Ishikawa (cell line): Measurements from ENCODE around the gene RASAL2.

Experiments used
- CEBPB ChIP-seq: IDR thresholded peaks from 2 replicates; pipeline ENCODE4 v1.6.1; 2012
- CREB1 ChIP-seq: IDR thresholded peaks from 2 replicates; pipeline ENCODE4 v1.6.1; 2012; ENCODE audit warnings: low read depth
- EGR1 ChIP-seq: IDR thresholded peaks from 2 replicates; pipeline ENCODE4 v1.6.1; 2012
- EP300 ChIP-seq: IDR thresholded peaks from 2 replicates; pipeline ENCODE4 v1.6.1; 2012; ENCODE audit warnings: borderline replicate concordance
- FOXM1 ChIP-seq: IDR thresholded peaks from 2 replicates; pipeline ENCODE4 v1.6.1; 2012; ENCODE audit warnings: low read depth, borderline replicate concordance
- NFIC ChIP-seq: IDR thresholded peaks from 2 replicates; pipeline ENCODE4 v1.6.1; 2012
- RAD21 ChIP-seq: IDR thresholded peaks from 2 replicates; pipeline ENCODE4 v1.6.1; 2012; ENCODE audit warnings: low read depth
- TAF1 ChIP-seq: IDR thresholded peaks from 2 replicates; pipeline ENCODE4 v1.6.1; 2012; ENCODE audit warnings: low read depth, mild to moderate bottlenecking
- TCF12 ChIP-seq: IDR thresholded peaks from 2 replicates; pipeline ENCODE4 v1.6.1; 2012; ENCODE audit warnings: low read depth
- TEAD4 ChIP-seq: IDR thresholded peaks from 2 replicates; pipeline ENCODE4 v1.6.1; 2012
- YY1 ChIP-seq: IDR thresholded peaks from 2 replicates; pipeline ENCODE4 v1.6.1; 2012; ENCODE audit warnings: low read depth
- ZBTB7A ChIP-seq: IDR thresholded peaks from 2 replicates; pipeline ENCODE4 v1.6.1; 2012; ENCODE audit warnings: low read depth
- TF ChIP-seq, protein P1 (sequence below): IDR thresholded peaks from 2 replicates; pipeline ENCODE4 v1.6.1; 2012
- TF ChIP-seq, protein P2 (sequence below): IDR thresholded peaks from 2 replicates; pipeline ENCODE4 v1.6.1; 2012
- TF ChIP-seq, protein P3 (sequence below): IDR thresholded peaks from 2 replicates; pipeline ENCODE4 v1.6.1; 2012; ENCODE audit warnings: low read depth, mild to moderate bottlenecking

RASAL2 gene

DNA sequence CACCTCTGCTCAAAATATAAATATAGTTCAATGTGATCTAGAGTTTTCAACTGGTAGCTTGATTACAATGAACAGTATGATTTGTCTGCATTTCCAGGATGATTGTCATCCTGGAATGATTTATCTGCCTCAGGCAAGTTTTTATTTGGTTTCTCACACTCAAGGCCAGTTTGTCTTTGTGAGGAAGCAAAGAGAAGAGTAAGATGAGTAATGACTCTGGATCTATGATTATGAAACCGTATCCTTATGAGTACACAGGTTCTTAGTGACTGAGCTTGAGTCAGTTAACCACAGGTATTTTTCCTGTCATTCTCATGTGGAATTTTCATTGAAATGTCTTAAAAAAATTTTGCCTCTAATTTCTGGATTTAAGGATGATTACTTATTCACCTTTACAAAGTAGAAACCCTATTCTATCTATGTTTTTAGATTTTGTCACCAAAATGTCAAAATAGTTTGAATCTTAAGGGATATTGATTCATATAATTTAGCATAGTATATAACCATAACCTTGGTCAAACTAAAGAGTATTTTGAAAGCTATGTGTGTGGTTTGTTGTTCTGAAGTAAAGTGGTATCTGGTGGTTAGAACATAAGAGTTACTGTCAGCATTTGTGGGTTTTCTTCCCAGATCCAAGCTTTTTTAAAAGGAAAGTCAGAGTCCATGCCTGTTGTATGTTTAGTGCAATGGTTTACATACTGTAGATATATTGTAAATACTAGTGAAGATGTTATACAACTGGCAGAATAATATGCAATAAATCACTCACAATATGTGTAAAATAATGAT, 145.0 kb downstream of the RASAL2 start:
- no peak; the same call in 1 of the 2 replicates for TF ChIP-seq RAD21
- peak; percentile 89 for TF ChIP-seq FOXM1
- TF ChIP-seq TEAD4: peak; percentile 89
- peak; percentile 89 for TF ChIP-seq TCF12
- TF ChIP-seq, protein P1, sequence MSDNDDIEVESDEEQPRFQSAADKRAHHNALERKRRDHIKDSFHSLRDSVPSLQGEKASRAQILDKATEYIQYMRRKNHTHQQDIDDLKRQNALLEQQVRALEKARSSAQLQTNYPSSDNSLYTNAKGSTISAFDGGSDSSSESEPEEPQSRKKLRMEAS: no peak
- TF ChIP-seq ZBTB7A: no peak
- TF ChIP-seq, protein P2, sequence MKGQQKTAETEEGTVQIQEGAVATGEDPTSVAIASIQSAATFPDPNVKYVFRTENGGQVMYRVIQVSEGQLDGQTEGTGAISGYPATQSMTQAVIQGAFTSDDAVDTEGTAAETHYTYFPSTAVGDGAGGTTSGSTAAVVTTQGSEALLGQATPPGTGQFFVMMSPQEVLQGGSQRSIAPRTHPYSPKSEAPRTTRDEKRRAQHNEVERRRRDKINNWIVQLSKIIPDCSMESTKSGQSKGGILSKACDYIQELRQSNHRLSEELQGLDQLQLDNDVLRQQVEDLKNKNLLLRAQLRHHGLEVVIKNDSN: no peak
- no peak for TF ChIP-seq EGR1
- no peak for TF ChIP-seq CREB1
- TF ChIP-seq YY1: no peak
- TF ChIP-seq EP300: peak; percentile 92
- TF ChIP-seq NFIC: peak; percentile 64
- peak; percentile 81 for TF ChIP-seq CEBPB
- TF ChIP-seq TAF1: no peak

DNA sequence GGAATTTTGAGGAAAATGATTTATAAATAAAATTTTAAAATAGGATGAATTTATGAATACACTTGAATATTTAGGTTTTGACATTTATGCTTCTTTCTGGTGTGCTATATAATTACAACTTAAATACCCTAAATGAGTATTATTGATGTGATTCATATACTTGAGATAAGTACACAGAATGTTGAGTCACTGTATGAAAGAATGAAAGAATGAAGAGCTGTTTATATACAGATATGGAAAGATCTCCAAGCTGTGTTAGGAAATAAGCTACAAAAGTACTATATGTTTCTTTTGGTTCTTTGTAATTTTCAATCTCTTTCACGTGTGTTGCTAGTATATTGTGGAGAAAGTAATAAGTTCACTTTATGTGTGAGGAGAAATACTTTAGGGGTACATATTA, 147.2 kb downstream of the RASAL2 start:
- TF ChIP-seq, protein P3, sequence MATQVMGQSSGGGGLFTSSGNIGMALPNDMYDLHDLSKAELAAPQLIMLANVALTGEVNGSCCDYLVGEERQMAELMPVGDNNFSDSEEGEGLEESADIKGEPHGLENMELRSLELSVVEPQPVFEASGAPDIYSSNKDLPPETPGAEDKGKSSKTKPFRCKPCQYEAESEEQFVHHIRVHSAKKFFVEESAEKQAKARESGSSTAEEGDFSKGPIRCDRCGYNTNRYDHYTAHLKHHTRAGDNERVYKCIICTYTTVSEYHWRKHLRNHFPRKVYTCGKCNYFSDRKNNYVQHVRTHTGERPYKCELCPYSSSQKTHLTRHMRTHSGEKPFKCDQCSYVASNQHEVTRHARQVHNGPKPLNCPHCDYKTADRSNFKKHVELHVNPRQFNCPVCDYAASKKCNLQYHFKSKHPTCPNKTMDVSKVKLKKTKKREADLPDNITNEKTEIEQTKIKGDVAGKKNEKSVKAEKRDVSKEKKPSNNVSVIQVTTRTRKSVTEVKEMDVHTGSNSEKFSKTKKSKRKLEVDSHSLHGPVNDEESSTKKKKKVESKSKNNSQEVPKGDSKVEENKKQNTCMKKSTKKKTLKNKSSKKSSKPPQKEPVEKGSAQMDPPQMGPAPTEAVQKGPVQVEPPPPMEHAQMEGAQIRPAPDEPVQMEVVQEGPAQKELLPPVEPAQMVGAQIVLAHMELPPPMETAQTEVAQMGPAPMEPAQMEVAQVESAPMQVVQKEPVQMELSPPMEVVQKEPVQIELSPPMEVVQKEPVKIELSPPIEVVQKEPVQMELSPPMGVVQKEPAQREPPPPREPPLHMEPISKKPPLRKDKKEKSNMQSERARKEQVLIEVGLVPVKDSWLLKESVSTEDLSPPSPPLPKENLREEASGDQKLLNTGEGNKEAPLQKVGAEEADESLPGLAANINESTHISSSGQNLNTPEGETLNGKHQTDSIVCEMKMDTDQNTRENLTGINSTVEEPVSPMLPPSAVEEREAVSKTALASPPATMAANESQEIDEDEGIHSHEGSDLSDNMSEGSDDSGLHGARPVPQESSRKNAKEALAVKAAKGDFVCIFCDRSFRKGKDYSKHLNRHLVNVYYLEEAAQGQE: no peak
- TF ChIP-seq, protein P1: no peak
- TF ChIP-seq EGR1 (no peak), EP300 (no peak), FOXM1 (no peak), NFIC (no peak), TAF1 (no peak)
- TF ChIP-seq, protein P2: no peak

DNA sequence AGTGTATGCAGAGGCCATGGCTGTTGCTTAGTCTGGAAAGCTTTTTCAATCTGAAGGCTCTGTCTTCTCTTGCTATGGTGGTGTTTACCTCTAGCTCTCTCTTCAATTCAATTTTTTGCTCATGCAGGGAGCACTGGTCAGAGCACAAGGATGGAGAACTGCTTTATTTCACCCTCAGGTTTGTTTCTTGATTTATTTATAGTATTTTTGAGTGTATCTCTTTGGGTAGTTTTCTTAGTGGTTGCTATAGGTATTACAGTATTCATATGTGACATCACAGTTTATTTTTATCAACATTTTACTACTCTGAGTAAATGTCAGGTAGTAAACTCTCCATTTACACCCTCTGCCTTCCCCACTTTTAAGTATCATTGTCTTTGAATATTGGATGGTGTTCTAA, 147.9 kb downstream of the RASAL2 start:
- TF ChIP-seq RAD21 (no peak), TCF12 (no peak), NFIC (no peak), TEAD4 (no peak), EGR1 (no peak), CREB1 (no peak), FOXM1 (no peak)
- TF ChIP-seq, protein P1: no peak
- TF ChIP-seq, protein P2: no peak

DNA sequence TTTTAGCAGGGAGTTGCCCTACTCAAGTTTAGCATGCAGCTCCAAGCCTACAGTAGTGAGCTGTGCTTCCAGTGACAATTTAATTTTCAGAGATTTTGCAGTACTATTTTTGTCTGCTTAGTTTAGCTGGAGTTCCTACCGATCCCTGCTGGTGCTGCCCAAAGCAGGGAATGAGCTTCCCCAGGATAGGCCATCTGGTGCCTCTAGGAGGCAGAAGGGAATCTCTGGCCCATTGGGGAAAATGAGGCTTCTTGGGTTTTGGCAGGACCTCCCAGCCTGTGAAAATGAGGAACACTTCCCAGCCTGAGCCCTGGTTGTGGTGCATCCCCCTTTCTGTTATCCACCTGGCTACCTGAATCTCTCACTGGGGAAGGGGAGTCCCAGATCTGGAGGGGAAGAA, 149.2 kb downstream of the RASAL2 start:
- TF ChIP-seq, protein P1: no peak

DNA sequence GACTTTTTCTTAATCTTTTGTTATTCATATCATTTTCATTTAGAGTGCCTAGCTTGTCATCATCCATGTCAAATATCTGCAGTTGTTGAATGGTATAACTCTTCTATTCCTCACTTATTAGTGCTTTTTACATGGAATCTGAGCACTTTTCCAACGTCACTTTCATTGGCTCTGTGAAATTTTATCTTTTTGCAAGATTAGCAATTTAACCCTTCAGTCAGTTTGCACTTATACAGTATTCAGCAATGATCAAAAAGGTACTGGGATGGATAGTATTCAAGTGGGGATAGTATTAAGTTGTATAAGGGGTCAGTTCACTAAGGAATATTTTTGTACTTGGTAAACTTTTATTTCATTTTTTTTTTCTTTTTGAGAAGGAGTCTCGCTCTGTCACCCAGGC, 150.0 kb downstream of the RASAL2 start:
- TF ChIP-seq EGR1 (no peak), TEAD4 (no peak), CREB1 (no peak), TCF12 (no peak), RAD21 (no peak), YY1 (no peak), ZBTB7A (no peak), CEBPB (no peak), FOXM1 (no peak), NFIC (no peak), TAF1 (no peak), EP300 (no peak)
- TF ChIP-seq, protein P2: no peak
- TF ChIP-seq, protein P1: no peak
- TF ChIP-seq, protein P3: no peak
